DMS53 (cell line): Measurements from ENCODE around the gene HMCN1.
A peak's percentile ranks its signal among the peaks of the same experiment; 100 is the strongest.

Experiments used
- DNase-seq: peaks from one replicate; lab custom pipeline; 2025; lab: John Stamatoyannopoulos, UW

HMCN1 gene

GRCh38 chr1:186033847-186034271, 299.7 kb downstream of the HMCN1 start:
- DNase-seq = no peak

GRCh38 chr1:186042230-186042629, 308.0 kb downstream of the HMCN1 start:
- no peak for DNase-seq

- no peak for DNase-seq
Measured at GRCh38 chr1:186043296-186043695, 309.1 kb downstream of the HMCN1 start.

- no peak for DNase-seq
Measured at GRCh38 chr1:186044079-186044685, 310.0 kb downstream of the HMCN1 start.

- no peak for DNase-seq
Measured at GRCh38 chr1:186046437-186047211, 312.4 kb downstream of the HMCN1 start.

GRCh38 chr1:186050360-186050759, 316.2 kb downstream of the HMCN1 start:
- peak; percentile 9 for DNase-seq

GRCh38 chr1:186054003-186054402, 319.8 kb downstream of the HMCN1 start:
- DNase-seq = no peak

GRCh38 chr1:186054932-186055331, 320.7 kb downstream of the HMCN1 start:
- DNase-seq = no peak

GRCh38 chr1:186055846-186056245, 321.7 kb downstream of the HMCN1 start:
- DNase-seq = no peak

- DNase-seq = no peak
Measured at GRCh38 chr1:186057086-186057485, 322.9 kb downstream of the HMCN1 start.

- DNase-seq = peak; percentile 53
Measured at GRCh38 chr1:186059311-186059710, 325.1 kb downstream of the HMCN1 start.

GRCh38 chr1:186059752-186060151, 325.6 kb downstream of the HMCN1 start:
- DNase-seq = peak; percentile 34

GRCh38 chr1:186060226-186060625, 326.0 kb downstream of the HMCN1 start:
- no peak for DNase-seq

GRCh38 chr1:186063091-186063657, 329.0 kb downstream of the HMCN1 start:
- DNase-seq = no peak

- DNase-seq = no peak
Measured at GRCh38 chr1:186066411-186066810, 332.2 kb downstream of the HMCN1 start.

- DNase-seq = no peak
Measured at GRCh38 chr1:186073697-186074096, 339.5 kb downstream of the HMCN1 start.

- DNase-seq = no peak
Measured at GRCh38 chr1:186076006-186076405, 341.8 kb downstream of the HMCN1 start.

- no peak for DNase-seq
Measured at GRCh38 chr1:186078245-186078644, 344.1 kb downstream of the HMCN1 start.

GRCh38 chr1:186079084-186079684, 345.0 kb downstream of the HMCN1 start:
- peak; percentile 6 for DNase-seq

- DNase-seq = peak; percentile 99
Measured at GRCh38 chr1:186082235-186082937, 348.2 kb downstream of the HMCN1 start.

GRCh38 chr1:186086583-186086982, 352.4 kb downstream of the HMCN1 start:
- no peak for DNase-seq

- no peak for DNase-seq
Measured at GRCh38 chr1:186089940-186090339, 355.7 kb downstream of the HMCN1 start.
